ENCODE measurements around the gene PRR12.
A peak's percentile ranks its signal among the peaks of the same experiment; 100 is the strongest.
"Not testable (repeated sequence)": the region's sequence is repeated elsewhere in the genome, so short reads cannot be mapped to it uniquely, and the experiment has no call there.

Gene PRR12

GRCh38 chr19:49614096-49614833 lies 23.3 kb downstream of the PRR12 start:
- in situ Hi-C loops (cut with MboI; ENCODE audit: low pct_unique_long_range_greater_than_20kb, low sequenced_read_pairs, unreplicated experiment) = no loop called here
- DNase-seq (ENCODE audit: low spot score) = peak; percentile 41
- TF ChIP-seq CTCF (IDR thresholded peaks at IDR 0.05; ENCODE audit: extremely low read depth, insufficient read depth, missing control alignments) = peak; percentile 6

DNA sequence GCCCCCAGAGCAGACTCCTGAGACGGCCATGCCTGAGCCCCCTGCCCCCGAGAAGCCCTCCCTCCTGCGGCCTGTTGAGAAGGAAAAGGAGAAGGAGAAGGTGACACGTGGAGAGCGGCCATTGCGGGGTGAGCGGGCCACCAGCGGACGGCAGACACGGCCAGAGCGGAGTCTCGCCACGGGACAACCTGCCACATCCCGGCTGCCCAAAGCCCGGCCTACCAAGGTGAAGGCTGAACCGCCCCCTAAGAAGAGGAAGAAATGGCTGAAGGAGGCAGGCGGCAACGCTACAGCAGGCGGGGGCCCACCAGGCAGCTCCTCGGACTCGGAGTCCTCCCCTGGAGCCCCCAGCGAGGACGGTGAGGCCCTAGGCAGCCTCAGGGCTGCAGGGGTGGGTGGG lies 24.9 kb downstream of the PRR12 start:
- in situ Hi-C loops (cut with MboI; ENCODE audit: low pct_unique_long_range_greater_than_20kb, low sequenced_read_pairs, unreplicated experiment) = no loop called here
- no peak for DNase-seq (ENCODE audit: low spot score)
- no peak for TF ChIP-seq CTCF (IDR thresholded peaks at IDR 0.05; ENCODE audit: extremely low read depth, insufficient read depth, missing control alignments)

DNA sequence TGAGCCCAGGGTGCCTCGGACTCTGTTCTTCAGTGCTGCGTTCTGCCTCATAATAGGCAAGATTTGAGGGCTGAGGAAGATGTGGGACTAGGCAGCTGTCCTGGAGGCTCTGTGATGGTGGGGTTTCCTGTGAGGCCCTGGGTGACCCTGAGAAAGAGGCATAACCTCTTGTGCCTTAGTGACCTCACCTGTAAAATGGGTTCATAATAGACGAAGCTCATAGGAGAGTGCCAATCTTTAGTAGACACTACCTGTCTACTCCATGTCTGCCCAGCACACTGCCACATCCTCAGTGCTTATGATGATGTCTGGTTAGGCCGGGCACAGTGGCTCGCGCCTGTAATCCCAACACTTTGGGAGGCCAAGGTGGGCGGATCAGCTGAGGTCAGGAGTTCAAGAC lies 25.6 kb downstream of the PRR12 start:
- in situ Hi-C loops (cut with MboI; ENCODE audit: low pct_unique_long_range_greater_than_20kb, low sequenced_read_pairs, unreplicated experiment) = no loop called here
- no peak for DNase-seq (ENCODE audit: low spot score)
- no peak for TF ChIP-seq CTCF (IDR thresholded peaks at IDR 0.05; ENCODE audit: extremely low read depth, insufficient read depth, missing control alignments)

DNA sequence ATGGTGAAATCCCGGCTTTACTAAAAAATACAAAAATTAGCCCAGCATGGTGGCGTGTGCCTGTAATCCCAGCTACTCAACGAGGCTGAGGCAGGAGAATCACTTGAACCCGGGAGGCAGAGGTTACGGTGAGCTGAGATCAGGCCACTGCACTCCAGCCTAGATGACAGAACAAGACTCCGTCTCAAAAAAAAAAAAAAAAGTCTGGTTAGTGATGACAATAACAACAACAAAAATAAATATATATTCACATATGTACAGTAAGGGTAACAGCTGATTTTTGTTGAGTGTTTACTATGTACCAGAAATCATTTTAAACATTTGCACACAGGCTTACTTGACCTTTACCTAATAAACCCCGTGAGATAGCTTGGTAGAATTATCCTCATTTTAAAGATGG lies 26.0 kb downstream of the PRR12 start:
- DNase-seq (ENCODE audit: low spot score) = no peak
- in situ Hi-C loops (cut with MboI; ENCODE audit: low pct_unique_long_range_greater_than_20kb, low sequenced_read_pairs, unreplicated experiment) = no loop called here
- TF ChIP-seq CTCF (IDR thresholded peaks at IDR 0.05; ENCODE audit: extremely low read depth, insufficient read depth, missing control alignments) = no peak

DNA sequence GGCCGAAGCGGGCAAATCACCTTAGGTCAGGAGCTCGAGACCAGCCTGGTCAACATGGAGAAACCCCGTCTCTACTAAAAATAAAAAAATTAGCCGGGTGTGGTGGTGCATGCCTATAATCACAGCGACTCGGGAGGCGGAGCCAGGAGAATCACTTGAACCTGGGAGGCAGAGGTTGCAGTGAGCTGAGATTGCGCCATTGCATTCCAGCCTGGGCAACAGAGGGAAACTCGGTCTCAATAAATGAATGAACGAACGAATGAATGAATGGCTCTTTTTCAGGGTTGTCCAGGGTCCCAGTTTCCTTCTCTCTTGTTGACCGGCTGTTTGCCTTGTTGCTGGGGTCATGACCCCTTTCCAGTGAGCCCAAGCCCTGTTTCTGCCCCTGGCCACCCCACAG lies 26.9 kb downstream of the PRR12 start:
- in situ Hi-C loops (cut with MboI; ENCODE audit: low pct_unique_long_range_greater_than_20kb, low sequenced_read_pairs, unreplicated experiment); DNase-seq (ENCODE audit: low spot score): not testable (repeated sequence)

- DNase-seq (ENCODE audit: low spot score) = no peak
- in situ Hi-C loops (cut with MboI; ENCODE audit: low pct_unique_long_range_greater_than_20kb, low sequenced_read_pairs, unreplicated experiment) = no loop called here
- TF ChIP-seq CTCF (IDR thresholded peaks at IDR 0.05; ENCODE audit: extremely low read depth, insufficient read depth, missing control alignments) = no peak
Observed at GRCh38 chr19:49624967-49625910, 34.3 kb downstream of the PRR12 start.

DNA sequence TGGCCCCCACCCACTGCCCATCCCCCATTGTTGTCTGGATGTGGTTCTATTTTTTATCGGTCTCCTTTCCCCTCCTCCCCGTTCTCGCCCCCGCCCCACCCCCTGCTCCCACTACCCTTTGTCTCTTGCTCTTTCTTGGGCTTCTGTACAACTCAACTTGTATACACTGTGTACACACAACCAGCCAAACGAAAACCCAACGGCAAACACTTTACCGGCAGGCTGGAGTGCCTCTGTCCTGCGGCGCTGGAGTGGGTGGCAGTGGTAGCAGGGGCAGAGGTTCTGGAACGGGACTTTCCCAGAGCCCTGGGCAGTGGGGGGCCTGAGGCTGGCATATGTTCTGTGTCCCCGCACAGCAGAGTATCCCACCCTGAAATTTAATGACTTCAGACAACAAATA lies 35.2 kb downstream of the PRR12 start:
- in situ Hi-C loops (cut with MboI; ENCODE audit: low pct_unique_long_range_greater_than_20kb, low sequenced_read_pairs, unreplicated experiment) = no loop called here
- DNase-seq (ENCODE audit: low spot score) = no peak
- TF ChIP-seq CTCF (IDR thresholded peaks at IDR 0.05; ENCODE audit: extremely low read depth, insufficient read depth, missing control alignments) = no peak

All from GM13977 (cell line).